Thoracic aorta endothelial cell (primary cell): ENCODE results near the gene CYB5B. TPM values are rescaled to one million over a fixed set of nuclear protein-coding genes. Genes with fewer than 3 reads are reported as not detected.

Experiments used
- total RNA-seq: library from RNA; depleted of rRNA; stranded (reverse); fragments of >200 nt; gene quantifications from 2 replicates; pipeline ENCODE4 v1.2.3, GENCODE V29; 2012

CYB5B gene
- total RNA-seq = 138 and 173 TPM in 2 replicates

GRCh38 chr16:69424053-69424934 lies at the start of gene CYB5B:
Gene CYB5B (plus strand): TSS chr16:69424619. CDS start chr16:69424684, 65 bp downstream.

Other genes starting within 250 kb of the CYB5B start
- gene SNTB2, start 237.5 kb upstream of the CYB5B start, total RNA-seq = 90.4 and 101 TPM in 2 replicates
- 37.9 and 41.4 TPM in 2 replicates for gene VPS4A, start 113.3 kb upstream of the CYB5B start, total RNA-seq
- 8.5 and 11.7 TPM in 2 replicates for gene PDF, start 94.0 kb upstream of the CYB5B start, total RNA-seq
- 24.7 and 36.8 TPM in 2 replicates for gene COG8, start 85.1 kb upstream of the CYB5B start, total RNA-seq
- 42.5 and 50.3 TPM in 2 replicates for gene NIP7, start 84.8 kb upstream of the CYB5B start, total RNA-seq
- gene TMED6, start 72.8 kb upstream of the CYB5B start, total RNA-seq = 0.13 and 0.14 TPM in 2 replicates
- 19.7 and 23.3 TPM in 2 replicates for gene TERF2, start 38.6 kb upstream of the CYB5B start, total RNA-seq
- 49.0 and 56.0 TPM in 2 replicates for gene NFAT5, start 141.3 kb downstream of the CYB5B start, total RNA-seq